Mammary epithelial cell (primary cell): Measurements from ENCODE around the gene RPGR.

Experiments
- EZH2 ChIP-seq: IDR thresholded peaks from 2 replicates; pipeline ENCODE4 v1.6.1; 2012; ENCODE audit warnings: low read length, inconsistent platforms, borderline replicate concordance
- TF ChIP-seq, protein P1 (sequence below), 2 donors: IDR thresholded peaks in 1 of 2; conservative IDR thresholded peaks in 1 of 2; 2 replicates each; pipeline ENCODE4 v1.5.1; 2011 to 2012; ENCODE audit warnings: inconsistent platforms in 2 of 2, low read length in 2 of 2, mild to moderate bottlenecking in 2 of 2, control low read depth in 1 of 2, low read depth in 1 of 2; ENCODE audit not compliant: insufficient read depth in 1 of 2; ENCODE audit errors: extremely low read depth in 1 of 2

DNA sequence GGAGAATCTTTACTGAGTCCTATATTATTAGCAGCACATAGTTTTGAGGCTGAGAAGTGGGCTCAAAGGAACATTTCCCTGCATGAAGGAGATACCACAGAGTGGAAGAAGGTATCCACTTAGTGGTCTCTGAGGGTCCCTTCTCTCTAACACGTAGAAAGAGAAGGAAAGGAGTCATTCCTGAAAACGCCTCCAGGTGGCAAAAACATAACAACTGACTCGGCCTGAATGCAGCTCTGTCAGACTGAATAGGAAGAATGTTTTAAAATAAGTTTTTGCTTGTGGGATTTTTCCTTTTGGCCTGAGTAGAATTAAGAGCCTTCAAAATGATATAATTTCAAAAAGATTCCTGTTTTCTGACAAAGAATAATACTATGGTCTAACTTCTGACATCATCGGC is 23.3 kb downstream of the RPGR start:
- TF ChIP-seq, protein P1, sequence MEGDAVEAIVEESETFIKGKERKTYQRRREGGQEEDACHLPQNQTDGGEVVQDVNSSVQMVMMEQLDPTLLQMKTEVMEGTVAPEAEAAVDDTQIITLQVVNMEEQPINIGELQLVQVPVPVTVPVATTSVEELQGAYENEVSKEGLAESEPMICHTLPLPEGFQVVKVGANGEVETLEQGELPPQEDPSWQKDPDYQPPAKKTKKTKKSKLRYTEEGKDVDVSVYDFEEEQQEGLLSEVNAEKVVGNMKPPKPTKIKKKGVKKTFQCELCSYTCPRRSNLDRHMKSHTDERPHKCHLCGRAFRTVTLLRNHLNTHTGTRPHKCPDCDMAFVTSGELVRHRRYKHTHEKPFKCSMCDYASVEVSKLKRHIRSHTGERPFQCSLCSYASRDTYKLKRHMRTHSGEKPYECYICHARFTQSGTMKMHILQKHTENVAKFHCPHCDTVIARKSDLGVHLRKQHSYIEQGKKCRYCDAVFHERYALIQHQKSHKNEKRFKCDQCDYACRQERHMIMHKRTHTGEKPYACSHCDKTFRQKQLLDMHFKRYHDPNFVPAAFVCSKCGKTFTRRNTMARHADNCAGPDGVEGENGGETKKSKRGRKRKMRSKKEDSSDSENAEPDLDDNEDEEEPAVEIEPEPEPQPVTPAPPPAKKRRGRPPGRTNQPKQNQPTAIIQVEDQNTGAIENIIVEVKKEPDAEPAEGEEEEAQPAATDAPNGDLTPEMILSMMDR (conservative IDR thresholded peaks at IDR 0.05 in 1 of 2, IDR thresholded peaks at IDR 0.05 in 1 of 2; ENCODE audit: extremely low read depth in 1 of 2, insufficient read depth in 1 of 2, low read depth in 1 of 2, low read length in 2 of 2), result peak; percentile 24 to 46
- TF ChIP-seq EZH2, result no peak
